GM12864 (cell line): ENCODE measurements around the gene CNTNAP2.

Experiments used
- DNase-seq: peaks from one replicate; pipeline ENCODE4 v3.0.0-alpha.2; 2011; ENCODE audit warnings: low read depth
- H3K4me3 ChIP-seq: 2 replicates; pipeline ENCODE4 v1.5.1; 2011; ENCODE audit warnings: mild to moderate bottlenecking, low read depth, low read length, control low read depth
- CTCF ChIP-seq: IDR thresholded peaks from 2 replicates; pipeline ENCODE4 v1.5.1; 2011; ENCODE audit warnings: low read depth, mild to moderate bottlenecking, moderate library complexity, low read length, control low read depth, inconsistent platforms; ENCODE audit errors: missing control alignments

CNTNAP2 gene

GRCh38 chr7:147992698-147993097, 1876.1 kb downstream of the CNTNAP2 start:
- H3K4me3 ChIP-seq, result no peak overlapping the region
- TF ChIP-seq CTCF, result no peak
- no peak for DNase-seq

GRCh38 chr7:147997636-147998035, 1881.0 kb downstream of the CNTNAP2 start:
- TF ChIP-seq CTCF, result no peak

GRCh38 chr7:147999962-148000361, 1883.4 kb downstream of the CNTNAP2 start:
- no peak for DNase-seq
- no peak for TF ChIP-seq CTCF
- no peak overlapping the region for H3K4me3 ChIP-seq

More at GRCh38 chr7:147997636-147998035, 1881.0 kb downstream of the CNTNAP2 start:
- H3K4me3 ChIP-seq, result no peak overlapping the region
- DNase-seq, result no peak

GRCh38 chr7:148011753-148012152, 1895.2 kb downstream of the CNTNAP2 start:
- no peak for DNase-seq
- H3K4me3 ChIP-seq, result no peak overlapping the region
- TF ChIP-seq CTCF, result no peak

GRCh38 chr7:148014001-148014400, 1897.4 kb downstream of the CNTNAP2 start:
- no peak for TF ChIP-seq CTCF
- no peak for DNase-seq
- H3K4me3 ChIP-seq, result no peak overlapping the region

- no peak for DNase-seq
- H3K4me3 ChIP-seq, result no peak overlapping the region
- no peak for TF ChIP-seq CTCF
Observed at GRCh38 chr7:148014541-148014940, 1897.9 kb downstream of the CNTNAP2 start.

- no peak for TF ChIP-seq CTCF
- H3K4me3 ChIP-seq, result no peak overlapping the region
- DNase-seq, result no peak
Observed at GRCh38 chr7:148017126-148017525, 1900.5 kb downstream of the CNTNAP2 start.
